GM18505 (cell line): ENCODE measurements around the gene IZUMO2.
"Not testable (repeated sequence)": the region's sequence is repeated elsewhere in the genome, so short reads cannot be mapped to it uniquely, and the experiment has no call there.

Experiments
- ATAC-seq: cut with Tn5 transposase; IDR thresholded peaks from one replicate; pipeline ENCODE4 v1.9.1; 2021; ENCODE audit not compliant: unreplicated experiment

Gene IZUMO2

GRCh38 chr19:50134777-50135719 is 28.0 kb downstream of the IZUMO2 start:
- not testable (repeated sequence) for ATAC-seq

DNA sequence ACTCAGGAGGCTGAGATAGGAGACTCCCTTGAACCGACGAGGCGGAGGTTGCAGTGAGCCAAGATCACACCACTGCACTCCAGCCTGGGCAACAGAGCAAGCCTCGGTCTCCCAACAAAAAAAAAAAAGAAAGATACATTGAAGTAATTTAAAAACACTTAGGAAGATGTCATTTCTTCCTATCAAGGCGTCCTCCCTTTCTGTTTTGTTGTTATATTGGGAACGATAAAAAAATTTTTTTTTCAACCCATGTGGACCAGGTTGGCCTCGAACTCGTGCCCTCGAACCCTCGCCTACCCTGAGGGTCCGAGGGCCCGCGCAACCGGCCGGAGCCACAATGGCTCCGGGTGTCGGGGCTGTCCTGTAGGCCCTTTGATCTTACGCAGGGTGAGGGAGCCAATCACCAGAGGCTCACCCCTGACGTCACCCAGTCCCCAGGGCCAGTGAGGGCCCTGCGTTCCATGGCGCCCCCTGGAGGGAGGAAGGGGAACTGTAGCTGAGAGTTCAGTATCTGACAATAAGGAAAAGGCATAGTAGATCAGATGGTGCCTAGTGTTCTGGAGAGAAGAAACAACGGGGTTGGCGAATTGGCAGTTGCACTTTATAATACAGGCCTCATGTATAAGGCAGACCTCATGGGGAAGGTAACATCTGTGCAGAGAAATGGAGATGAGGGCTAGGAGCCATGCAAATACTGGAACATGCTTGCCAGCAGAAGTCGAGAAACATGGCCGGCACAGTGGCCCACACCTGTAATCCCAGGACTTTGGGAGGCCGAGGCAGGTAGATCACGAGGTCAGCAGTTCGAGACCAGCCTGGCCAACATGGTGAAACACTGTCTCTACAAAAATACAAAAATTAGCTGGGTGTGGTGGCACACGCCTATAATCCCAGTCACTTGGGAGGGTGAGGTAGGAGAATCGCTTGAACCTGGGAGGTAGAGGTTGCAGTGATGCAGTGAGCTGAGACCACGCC is 29.3 kb downstream of the IZUMO2 start:
- ATAC-seq, result not testable (repeated sequence)

- ATAC-seq, result not testable (repeated sequence)
These were observed 59.1 kb downstream of the IZUMO2 start for GRCh38 chr19:50104012-50104411.

- ATAC-seq, result not testable (repeated sequence)
These were observed 59.7 kb downstream of the IZUMO2 start for GRCh38 chr19:50103405-50103804.
